GM12878 (cell line): ENCODE data around the gene MYBBP1A. TPM values are rescaled to one million over a fixed set of nuclear protein-coding genes. Genes with fewer than 3 reads are reported as not detected.

ENCODE experiments used
- ATAC-seq: fragments of 200-7000 bp; cut with Tn5 transposase; 3 replicates; pipeline ENCODE4 v1.9.1; 2020; ENCODE audit warnings: mild to moderate bottlenecking, moderate library complexity
- BruUV-seq: library from RNA; stranded (reverse); fragments of 400-500 nt; replicated peaks from 2 replicates; lab custom pipeline; 2021; lab: Mats Ljungman, UMichigan
- CTCF ChIA-PET: fragments of 300-600 bp; sonication (Branson Sonifier 250); formaldehyde crosslinking; extraction: SDS; loops from one replicate; lab custom pipeline; 2021; ENCODE audit warnings: inconsistent platforms; lab: Yijun Ruan, JAX
- POLR2A ChIA-PET: fragments of 350-600 bp; formaldehyde crosslinking; extraction: SDS; loops from one replicate; lab custom pipeline; 2021; ENCODE audit warnings: inconsistent platforms; lab: Charles Lee
- RAD21 ChIA-PET: fragments of 300-600 bp; sonication (Branson Sonifier 250); formaldehyde crosslinking; loops from one replicate; lab custom pipeline; 2023; ENCODE audit warnings: antibody characterized with exemption; ENCODE audit not compliant: unreplicated experiment; lab: Charles Lee
- SMC1A ChIA-PET: fragments of 300-600 bp; sonication (Branson Sonifier 250); formaldehyde crosslinking; loops from one replicate; lab custom pipeline; 2023; ENCODE audit not compliant: unreplicated experiment, uncharacterized antibody; lab: Charles Lee
- DNase-seq: peaks from one replicate; pipeline ENCODE4 v3.0.0-alpha.2; 2011; ENCODE audit warnings: low read depth, low spot score
- FAIRE-seq: peaks from 3 replicates; lab custom pipeline; 2011; peaks lifted over from hg19 to GRCh38; lab: Jason Lieb, UNC
- H2AFZ ChIP-seq: 2 replicates; pipeline ENCODE4 v1.6.0; 2011; ENCODE audit warnings: low read depth, low read length, control low read depth; ENCODE audit not compliant: control insufficient read depth
- H3K27ac ChIP-seq: 2 replicates; pipeline ENCODE4 v1.5.1; 2011; ENCODE audit warnings: control low read depth; ENCODE audit not compliant: control insufficient read depth, insufficient read depth
- H3K27me3 ChIP-seq, 2 experiments: replicated peaks in 1 of 2; 2 replicates each; pipeline versions ENCODE4 v1.6.0 to v1.6.1; 2011; ENCODE audit warnings: low read length in 1 of 2; ENCODE audit not compliant: control insufficient read depth in 2 of 2, insufficient read depth in 2 of 2
- H3K36me3 ChIP-seq, 2 experiments: 2 replicates each; pipeline ENCODE4 v1.5.1; 2011; ENCODE audit warnings: low read length in 1 of 2; ENCODE audit not compliant: control insufficient read depth in 2 of 2, insufficient read depth in 2 of 2
- H3K4me1 ChIP-seq: 2 replicates; pipeline ENCODE4 v1.6.1; 2011; ENCODE audit warnings: mild to moderate bottlenecking, low read length, moderate library complexity, mixed read lengths; ENCODE audit not compliant: control insufficient read depth, insufficient read depth
- H3K4me2 ChIP-seq: 2 replicates; pipeline ENCODE4 v1.6.0; 2011; ENCODE audit warnings: control low read depth; ENCODE audit not compliant: control insufficient read depth, insufficient read depth
- H3K4me3 ChIP-seq: fragments of 200-600 bp; sonication (generic); 2 replicates; pipeline ENCODE4 v1.5.1; 2016
- H3K79me2 ChIP-seq: 2 replicates; pipeline ENCODE4 v1.6.0; 2011; ENCODE audit warnings: low read length; ENCODE audit not compliant: control insufficient read depth, insufficient read depth
- H3K9ac ChIP-seq: 2 replicates; pipeline ENCODE4 v1.8.0; 2011; ENCODE audit warnings: low read length, control low read depth, mixed read lengths; ENCODE audit not compliant: control insufficient read depth, insufficient read depth
- H3K9me3 ChIP-seq: replicated peaks from 3 replicates; pipeline ENCODE4 v1.5.1; 2011; ENCODE audit warnings: mild to moderate bottlenecking, low read length; ENCODE audit not compliant: control insufficient read depth, insufficient read depth
- H4K20me1 ChIP-seq: 2 replicates; pipeline ENCODE4 v1.6.0; 2011; ENCODE audit not compliant: control insufficient read depth, insufficient read depth
- BACH1 ChIP-seq: fragments of 450-650 bp; IDR thresholded peaks from 2 replicates; pipeline ENCODE4 v1.6.1; 2017; ENCODE audit warnings: mild to moderate bottlenecking, borderline replicate concordance
- CBFB ChIP-seq: IDR thresholded peaks from 2 replicates; pipeline ENCODE4 v1.6.1; 2016; ENCODE audit warnings: antibody characterized with exemption, low read depth
- CHD2 ChIP-seq: IDR thresholded peaks from 2 replicates; pipeline ENCODE4 v1.6.1; 2011; ENCODE audit warnings: low read depth, low read length, improper control_type of control experiment, borderline replicate concordance
- DPF2 ChIP-seq: fragments of 450-650 bp; IDR thresholded peaks from 2 replicates; pipeline ENCODE4 v1.6.1; 2017; ENCODE audit warnings: mild to moderate bottlenecking
- E2F4 ChIP-seq: IDR thresholded peaks from 2 replicates; pipeline ENCODE4 v1.6.1; 2012; ENCODE audit warnings: low read depth, low read length, improper control_type of control experiment
- PAX5 ChIP-seq: IDR thresholded peaks from 2 replicates; pipeline ENCODE4 v1.6.1; 2011; ENCODE audit warnings: low read depth, low read length, borderline replicate concordance
- PKNOX1 ChIP-seq: fragments of 450-650 bp; IDR thresholded peaks from 2 replicates; pipeline ENCODE4 v1.6.1; 2016; ENCODE audit warnings: mild to moderate bottlenecking
- POLR2AphosphoS5 ChIP-seq: IDR thresholded peaks from 2 replicates; pipeline ENCODE4 v1.6.1; 2011; ENCODE audit warnings: mild to moderate bottlenecking, low read length, inconsistent platforms
- SRF ChIP-seq, 2 experiments: IDR thresholded peaks; 2 replicates each; pipeline ENCODE4 v1.6.1; 2011; ENCODE audit warnings: low read depth in 2 of 2, low read length in 2 of 2, mild to moderate bottlenecking in 1 of 2, moderate library complexity in 1 of 2
- SUPT20H ChIP-seq: IDR thresholded peaks from 2 replicates; pipeline ENCODE4 v1.6.1; 2011; ENCODE audit warnings: low read depth, mild to moderate bottlenecking, low read length, moderate library complexity, borderline replicate concordance; ENCODE audit not compliant: control insufficient read depth
- TAF1 ChIP-seq: IDR thresholded peaks from 2 replicates; pipeline ENCODE4 v1.6.1; 2011; ENCODE audit warnings: mild to moderate bottlenecking, low read depth, low read length, borderline replicate concordance
- USF1 ChIP-seq: IDR thresholded peaks from 2 replicates; pipeline ENCODE4 v1.6.1; 2011; ENCODE audit warnings: borderline replicate concordance, low read depth, mild to moderate bottlenecking, moderate library complexity, mixed read lengths, low read length; ENCODE audit not compliant: insufficient read depth; ENCODE audit errors: extremely low read length
- ZNF217 ChIP-seq: fragments of 450-650 bp; IDR thresholded peaks from 2 replicates; pipeline ENCODE4 v1.6.1; 2017; ENCODE audit warnings: antibody characterized with exemption, mild to moderate bottlenecking
- ZNF24 ChIP-seq: fragments of 450-650 bp; IDR thresholded peaks from 2 replicates; pipeline ENCODE4 v1.6.1; 2017; ENCODE audit warnings: antibody characterized with exemption, mild to moderate bottlenecking
- ZSCAN29 ChIP-seq: fragments of 450-650 bp; IDR thresholded peaks from 2 replicates; pipeline ENCODE4 v1.6.1; 2017; ENCODE audit warnings: mild to moderate bottlenecking, moderate library complexity
- WGBS: methylation state at CpG from one replicate; pipeline ENCODE4 v1.1.6; 2016; ENCODE audit warnings: low lambda C conversion rate; ENCODE audit not compliant: insufficient replicate concordance, insufficient coverage; ENCODE audit errors: missing lambda C conversion rate; 5-methylcytosine and 5-hydroxymethylcytosine counted together
- in situ Hi-C: fragments of 300-500 bp; cut with MboI; formaldehyde crosslinking; loops from 9 replicates; pipeline ENCODE4 v1.14.3; 2018; ENCODE audit warnings: mixed read lengths
- intact Hi-C: fragments of 100-400 bp; cut with micrococcal nuclease; formaldehyde crosslinking; loops from one replicate; pipeline ENCODE4 v1.14.2; 2022; ENCODE audit not compliant: unreplicated experiment
- polyA plus RNA-seq, 11 experiments: library from polyadenylated mRNA; depleted of rRNA in 4 of 11; unstranded in 6 of 11; stranded (reverse) in 5 of 11; fragments of >200 nt; fragmentation: Nextera tagmentation in 4 of 11; fragmentation: Illumina TruSeq in 1 of 11; extraction: Ambion mirVana in 4 of 11; extraction: Trizol in 1 of 11; gene quantifications; 1 replicate in 1 of 11; 2 replicates in 10 of 11; pipeline versions ENCODE4 v1.2.1 to v1.2.3, GENCODE V29; 2011 to 2016; ENCODE audit warnings: inconsistent platforms in 2 of 11, missing spikeins in 2 of 11, low read depth in 1 of 11
- total RNA-seq, 4 experiments: library from RNA; depleted of rRNA in 3 of 4; stranded (reverse); fragments of >200 nt in 3 of 4; fragmentation: Illumina TruSeq in 1 of 4; extraction: Trizol in 1 of 4; gene quantifications; 2 replicates each; pipeline versions ENCODE4 v1.2.1 to v1.2.3, GENCODE V29; 2013 to 2021

Gene MYBBP1A
- total and polyA plus RNA-seq, 10 of the 15 experiments (the other 5 are each of a cell fraction or from before 2014, with no cell fraction given), result 2.5 to 121 (median 71.6) TPM

GRCh38 chr17:4500191-4500571 lies 55.0 kb downstream of the MYBBP1A start:
- 10% methylated on average over 7 of the region's 7 CpGs for WGBS
- ChIA-PET SMC1A (no interaction called here), RAD21 (no interaction called here), CTCF (no interaction called here), POLR2A (interaction anchor here (0.5 kb wide), 1 partner anchor 67 kb away, joined by 6 read pairs; no protein-coding TSS in a partner anchor)
- H3K27ac ChIP-seq, result no peak overlapping the region
- H3K9me3 ChIP-seq, result no peaks in the 10 kb centered on the region
- no peak for FAIRE-seq
- H3K4me3 ChIP-seq, result no peak overlapping the region
- H3K4me2 ChIP-seq, result no peak overlapping the region
- peaks cover 11% of the 10 kb centered on the region; the same call in 1 of the 2 replicates for H3K4me1 ChIP-seq
- no peak for TF ChIP-seq ZNF24
- no peak for TF ChIP-seq BACH1
- TF ChIP-seq PAX5, result no peak
- no peak for TF ChIP-seq SUPT20H
- TF ChIP-seq ZSCAN29, result no peak
- no peak for TF ChIP-seq PKNOX1
- TF ChIP-seq ZNF217, result no peak
- TF ChIP-seq SRF (IDR thresholded peaks at IDR 0.05; ENCODE audit: low read depth in 2 of 2, low read length in 2 of 2), result no peak
- no peak for TF ChIP-seq POLR2AphosphoS5
- no peak for TF ChIP-seq CBFB
- TF ChIP-seq USF1, result no peak
- no peak for TF ChIP-seq DPF2
- no peak for TF ChIP-seq E2F4
- TF ChIP-seq CHD2, result no peak
- no peak for TF ChIP-seq TAF1
- H3K36me3 ChIP-seq, result no peaks in the 10 kb centered on the region
- in situ Hi-C loops (no loop called here), intact Hi-C loops (no loop called here)
- H3K79me2 ChIP-seq, result no peaks in the 10 kb centered on the region
- no peak for DNase-seq
- ATAC-seq, result no peak
- BruUV-seq, result no TSS peak
- H2AFZ ChIP-seq, result no peak overlapping the region
- no peaks in the 10 kb centered on the region for H4K20me1 ChIP-seq
- no peak overlapping the region for H3K9ac ChIP-seq
- H3K27me3 ChIP-seq, result peaks cover 11 to 16% of the 10 kb centered on the region in 2 experiments
